ENCODE results near the gene NUTF2.
A peak's percentile ranks its signal among the peaks of the same experiment; 100 is the strongest.

Gene NUTF2

GRCh38 chr16:67880584-67880983, 33.9 kb downstream of the NUTF2 start:
- Mint-ChIP-seq H3K9me3 (no peaks in the 10 kb centered on the region), H3K27ac (no peak overlapping the region), H3K36me3 (ENCODE audit: low read depth) (peaks cover 28% of the 10 kb centered on the region), H3K4me3 (no peak overlapping the region), H3K4me1 (peaks cover 11% of the 10 kb centered on the region), H3K27me3 (ENCODE audit: low read depth, poor library complexity) (no peaks in the 10 kb centered on the region)
- no peak for DNase-seq
- no peak for TF ChIP-seq CTCF (IDR thresholded peaks at IDR 0.05)

GRCh38 chr16:67881621-67882161, 35.0 kb downstream of the NUTF2 start:
- no peak for DNase-seq
- Mint-ChIP-seq H3K27me3 (ENCODE audit: low read depth, poor library complexity) (no peaks in the 10 kb centered on the region), H3K4me3 (no peak overlapping the region), H3K4me1 (peaks cover 15% of the 10 kb centered on the region), H3K27ac (no peak overlapping the region), H3K36me3 (ENCODE audit: low read depth) (peaks cover 28% of the 10 kb centered on the region), H3K9me3 (no peaks in the 10 kb centered on the region)
- no peak for TF ChIP-seq CTCF (IDR thresholded peaks at IDR 0.05)

GRCh38 chr16:67882374-67883145, 35.8 kb downstream of the NUTF2 start:
- peaks cover 16% of the 10 kb centered on the region for H3K4me1 Mint-ChIP-seq
- no peaks in the 10 kb centered on the region for H3K9me3 Mint-ChIP-seq
- H3K36me3 Mint-ChIP-seq (ENCODE audit: low read depth): peaks cover 24% of the 10 kb centered on the region
- H3K27me3 Mint-ChIP-seq (ENCODE audit: low read depth, poor library complexity): no peaks in the 10 kb centered on the region
- TF ChIP-seq CTCF (IDR thresholded peaks at IDR 0.05): no peak
- no peak overlapping the region for H3K4me3 Mint-ChIP-seq
- no peak overlapping the region for H3K27ac Mint-ChIP-seq
- no peak for DNase-seq

GRCh38 chr16:67883146-67883871, 36.6 kb downstream of the NUTF2 start:
- Mint-ChIP-seq H3K9me3 (no peaks in the 10 kb centered on the region), H3K36me3 (ENCODE audit: low read depth) (peaks cover 20% of the 10 kb centered on the region), H3K4me3 (no peak overlapping the region), H3K4me1 (peaks cover 16% of the 10 kb centered on the region), H3K27ac (no peak overlapping the region), H3K27me3 (ENCODE audit: low read depth, poor library complexity) (no peaks in the 10 kb centered on the region)
- TF ChIP-seq CTCF (IDR thresholded peaks at IDR 0.05): no peak
- no peak for DNase-seq

GRCh38 chr16:67883872-67884261, 37.1 kb downstream of the NUTF2 start:
- Mint-ChIP-seq H3K4me3 (no peak overlapping the region), H3K36me3 (ENCODE audit: low read depth) (peaks cover 18% of the 10 kb centered on the region), H3K9me3 (no peaks in the 10 kb centered on the region), H3K27ac (no peak overlapping the region), H3K4me1 (peaks cover 16% of the 10 kb centered on the region), H3K27me3 (ENCODE audit: low read depth, poor library complexity) (no peaks in the 10 kb centered on the region)
- TF ChIP-seq CTCF (IDR thresholded peaks at IDR 0.05): peak; percentile 85
- DNase-seq: peak; percentile 79
